H9 (cell line): Measurements from ENCODE around the gene GARRE1. TPM values are rescaled to one million over a fixed set of nuclear protein-coding genes. Genes with fewer than 3 reads are reported as not detected.

Source experiments
- DNase-seq: peaks from one replicate; pipeline ENCODE4 v3.0.0-alpha.2; 2017
- H2AFZ ChIP-seq: one replicate; pipeline ENCODE4 v1.6.1; 2013; ENCODE audit warnings: mild to moderate bottlenecking, low read length, control low read depth, moderate library complexity
- H2AK5ac ChIP-seq: 2 replicates; pipeline ENCODE4 v1.6.1; 2013; ENCODE audit warnings: low read length, control low read depth, mixed read lengths; ENCODE audit not compliant: insufficient read length
- H2BK120ac ChIP-seq: one replicate; pipeline ENCODE4 v1.6.1; 2013; ENCODE audit warnings: low read depth, mild to moderate bottlenecking, low read length, control low read depth, inconsistent platforms; ENCODE audit not compliant: poor library complexity, severe bottlenecking
- H2BK12ac ChIP-seq: 2 replicates; pipeline ENCODE4 v1.6.1; 2013; ENCODE audit warnings: low read length, control low read depth, mixed read lengths, low read depth; ENCODE audit not compliant: insufficient read length
- H2BK15ac ChIP-seq: 2 replicates; pipeline ENCODE4 v1.6.1; 2013; ENCODE audit warnings: low read depth, low read length, control low read depth
- H2BK20ac ChIP-seq: one replicate; pipeline ENCODE4 v1.6.1; 2013; ENCODE audit warnings: low read depth, mild to moderate bottlenecking, low read length, control low read depth, inconsistent platforms; ENCODE audit not compliant: poor library complexity, severe bottlenecking
- H2BK5ac ChIP-seq: 2 replicates; pipeline ENCODE4 v1.6.1; 2013; ENCODE audit warnings: low read length, control low read depth, mixed read lengths; ENCODE audit not compliant: insufficient read length
- H3K14ac ChIP-seq: 2 replicates; pipeline ENCODE4 v1.6.1; 2013; ENCODE audit warnings: low read length, control low read depth; ENCODE audit not compliant: insufficient read depth
- H3K18ac ChIP-seq: 2 replicates; pipeline ENCODE4 v1.6.1; 2013; ENCODE audit warnings: low read depth, mild to moderate bottlenecking, mixed read lengths, low read length, control low read depth; ENCODE audit not compliant: insufficient read length
- H3K23ac ChIP-seq: 2 replicates; pipeline ENCODE4 v1.6.1; 2013; ENCODE audit warnings: low read length, control low read depth, mixed read lengths, low read depth; ENCODE audit not compliant: insufficient read length
- H3K23me2 ChIP-seq: 2 replicates; pipeline ENCODE4 v1.6.1; 2013; ENCODE audit warnings: low read depth, mild to moderate bottlenecking, mixed read lengths, low read length, control low read depth; ENCODE audit not compliant: insufficient read length, poor library complexity, severe bottlenecking
- H3K27ac ChIP-seq: 2 replicates; pipeline ENCODE4 v1.5.1; 2013; ENCODE audit warnings: low read length, control low read depth, mixed read lengths, low read depth; ENCODE audit not compliant: insufficient read length
- H3K27me3 ChIP-seq: 2 replicates; pipeline ENCODE4 v1.6.1; 2013; ENCODE audit warnings: low read length, control low read depth, inconsistent platforms; ENCODE audit not compliant: insufficient read depth
- H3K4ac ChIP-seq: 2 replicates; pipeline ENCODE4 v1.6.1; 2013; ENCODE audit warnings: low read depth, mild to moderate bottlenecking, control low read depth, inconsistent platforms, low read length, moderate library complexity
- H3K4me1 ChIP-seq: 2 replicates; pipeline ENCODE4 v1.6.1; 2013; ENCODE audit warnings: low read length, control low read depth, inconsistent platforms; ENCODE audit not compliant: insufficient read depth
- H3K4me2 ChIP-seq: 2 replicates; pipeline ENCODE4 v1.6.1; 2013; ENCODE audit warnings: low read length, control low read depth, mixed read lengths; ENCODE audit not compliant: insufficient read length, insufficient read depth
- H3K56ac ChIP-seq: 2 replicates; pipeline ENCODE4 v1.6.1; 2013; ENCODE audit warnings: low read depth, mild to moderate bottlenecking, mixed read lengths, low read length, control low read depth; ENCODE audit not compliant: insufficient read length
- H3K79me1 ChIP-seq: 2 replicates; pipeline ENCODE4 v1.6.1; 2013; ENCODE audit warnings: low read depth, mild to moderate bottlenecking, moderate library complexity, low read length, control low read depth, inconsistent platforms; ENCODE audit not compliant: insufficient read depth, poor library complexity, severe bottlenecking
- H3K79me2 ChIP-seq: 2 replicates; pipeline ENCODE4 v1.6.1; 2013; ENCODE audit warnings: low read length, control low read depth, inconsistent platforms; ENCODE audit not compliant: insufficient read depth
- H3K9ac ChIP-seq: 2 replicates; pipeline ENCODE4 v1.6.1; 2013; ENCODE audit warnings: low read length, control low read depth, mixed read lengths; ENCODE audit not compliant: insufficient read length; ENCODE audit errors: extremely low read depth
- H3K9me3 ChIP-seq: one replicate; pipeline ENCODE4 v1.6.1; 2013; ENCODE audit warnings: low read depth, low read length, inconsistent platforms; ENCODE audit not compliant: control insufficient read depth
- H3T11ph ChIP-seq: one replicate; pipeline ENCODE4 v1.6.1; 2013; ENCODE audit warnings: mild to moderate bottlenecking, low read length, control low read depth, inconsistent platforms
- H4K20me1 ChIP-seq: one replicate; pipeline ENCODE4 v1.6.1; 2013; ENCODE audit not compliant: control insufficient read depth, insufficient read length, insufficient read depth
- H4K5ac ChIP-seq: 2 replicates; pipeline ENCODE4 v1.6.1; 2013; ENCODE audit warnings: low read depth, mild to moderate bottlenecking, mixed read lengths, low read length, control low read depth; ENCODE audit not compliant: insufficient read length
- H4K8ac ChIP-seq: replicated peaks from 2 replicates; pipeline ENCODE4 v1.6.1; 2013; ENCODE audit warnings: low read length, control low read depth, mixed read lengths, low read depth; ENCODE audit not compliant: insufficient read length
- H4K91ac ChIP-seq: 2 replicates; pipeline ENCODE4 v1.6.1; 2013; ENCODE audit warnings: low read depth, mild to moderate bottlenecking, moderate library complexity, mixed read lengths, low read length, control low read depth; ENCODE audit not compliant: insufficient read length
- H3K27ac Mint-ChIP-seq, 3 experiments: 2 replicates in 2 of 3; 3 replicates in 1 of 3; pipeline ENCODE4 v1.8.0; 2020 to 2021; ENCODE audit warnings: mixed read lengths in 3 of 3, mild to moderate bottlenecking in 1 of 3, moderate library complexity in 1 of 3
- H3K27me3 Mint-ChIP-seq: 2 replicates; pipeline ENCODE4 v1.8.0; 2021; ENCODE audit warnings: low read depth, mild to moderate bottlenecking, moderate library complexity, mixed read lengths
- H3K36me3 Mint-ChIP-seq, 3 experiments: 2 replicates in 2 of 3; 3 replicates in 1 of 3; pipeline ENCODE4 v1.8.0; 2020 to 2021; ENCODE audit warnings: low read depth in 3 of 3, mixed read lengths in 3 of 3; ENCODE audit not compliant: insufficient read depth in 1 of 3
- H3K4me1 Mint-ChIP-seq, 2 experiments: 2 replicates each; pipeline ENCODE4 v1.8.0; 2020; ENCODE audit warnings: mixed read lengths in 2 of 2
- H3K4me3 Mint-ChIP-seq, 2 experiments: 2 replicates in 1 of 2; 3 replicates in 1 of 2; pipeline ENCODE4 v1.8.0; 2020 to 2021; ENCODE audit warnings: mild to moderate bottlenecking in 2 of 2, mixed read lengths in 2 of 2, moderate library complexity in 1 of 2
- H3K9me3 Mint-ChIP-seq, 2 experiments: 2 replicates in 1 of 2; 3 replicates in 1 of 2; pipeline ENCODE4 v1.8.0; 2020; ENCODE audit warnings: mild to moderate bottlenecking in 2 of 2, mixed read lengths in 2 of 2, moderate library complexity in 1 of 2
- WGBS: extraction: QIAGEN DNeasy Blood & Tissue Kit; methylation state at CpG from one replicate; pipeline ENCODE4 v1.1.7; 2013; ENCODE audit warnings: missing lambda C conversion rate, low lambda C conversion rate, mixed read lengths; ENCODE audit not compliant: insufficient read length; ENCODE audit errors: extremely low coverage; 5-methylcytosine and 5-hydroxymethylcytosine counted together
- total RNA-seq: library from RNA; stranded (reverse); gene quantifications from 2 replicates; pipeline ENCODE4 v1.2.1, GENCODE V29; 2021
- TF ChIP-seq, protein P1 (sequence below): fragments of 200-600 bp; sonication (generic); conservative IDR thresholded peaks from 3 replicates; pipeline ENCODE4 v1.8.0; 2021; ENCODE audit warnings: antibody characterized with exemption, mild to moderate bottlenecking

Gene GARRE1
- total RNA-seq, 1 experiment from 2014 or later, result 24.1 TPM

GRCh38 chr19:34209726-34210125 is 44.6 kb upstream of the GARRE1 start:
- TF ChIP-seq, protein P1, sequence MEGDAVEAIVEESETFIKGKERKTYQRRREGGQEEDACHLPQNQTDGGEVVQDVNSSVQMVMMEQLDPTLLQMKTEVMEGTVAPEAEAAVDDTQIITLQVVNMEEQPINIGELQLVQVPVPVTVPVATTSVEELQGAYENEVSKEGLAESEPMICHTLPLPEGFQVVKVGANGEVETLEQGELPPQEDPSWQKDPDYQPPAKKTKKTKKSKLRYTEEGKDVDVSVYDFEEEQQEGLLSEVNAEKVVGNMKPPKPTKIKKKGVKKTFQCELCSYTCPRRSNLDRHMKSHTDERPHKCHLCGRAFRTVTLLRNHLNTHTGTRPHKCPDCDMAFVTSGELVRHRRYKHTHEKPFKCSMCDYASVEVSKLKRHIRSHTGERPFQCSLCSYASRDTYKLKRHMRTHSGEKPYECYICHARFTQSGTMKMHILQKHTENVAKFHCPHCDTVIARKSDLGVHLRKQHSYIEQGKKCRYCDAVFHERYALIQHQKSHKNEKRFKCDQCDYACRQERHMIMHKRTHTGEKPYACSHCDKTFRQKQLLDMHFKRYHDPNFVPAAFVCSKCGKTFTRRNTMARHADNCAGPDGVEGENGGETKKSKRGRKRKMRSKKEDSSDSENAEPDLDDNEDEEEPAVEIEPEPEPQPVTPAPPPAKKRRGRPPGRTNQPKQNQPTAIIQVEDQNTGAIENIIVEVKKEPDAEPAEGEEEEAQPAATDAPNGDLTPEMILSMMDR, result no peak
- Histone ChIP-seq H2BK12ac (no peak overlapping the region), H3K56ac (no peak overlapping the region), H3K9ac (no peak overlapping the region), H3K23me2 (no peaks in the 10 kb centered on the region), H3K4ac (no peak overlapping the region), H3K27ac (no peak overlapping the region), H4K8ac (no peak overlapping the region), H4K20me1 (no peaks in the 10 kb centered on the region), H3K79me2 (0 out of 2 replicates have a peak, but pooled peaks cover 2% of the 10 kb centered on the region), H2BK15ac (no peak overlapping the region), H2BK120ac (no peak overlapping the region), H3K9me3 (no peaks in the 10 kb centered on the region), H3K18ac (no peak overlapping the region), H2AK5ac (no peak overlapping the region), H4K91ac (no peak overlapping the region), H3K23ac (no peak overlapping the region), H2BK20ac (no peak overlapping the region), H3K27me3 (no peaks in the 10 kb centered on the region; the same call in 1 of the 2 replicates), H3K4me1 (no peaks in the 10 kb centered on the region), H3K14ac (no peak overlapping the region), H3K4me2 (no peak overlapping the region), H2AFZ (no peak overlapping the region), H4K5ac (no peak overlapping the region), H2BK5ac (no peak overlapping the region), H3T11ph (no peak overlapping the region), H3K79me1 (no peaks in the 10 kb centered on the region)
- H3K4me1 Mint-ChIP-seq, result no peaks in the 10 kb centered on the region
- no peak for DNase-seq
- no peak overlapping the region; a peak in 2 of 7 replicates for H3K27ac Mint-ChIP-seq
- no peak overlapping the region for H3K4me3 Mint-ChIP-seq
- no CpG with 5 or more reads among the region's 4 CpGs for WGBS
- H3K9me3 Mint-ChIP-seq, result no peaks in the 10 kb centered on the region
- H3K27me3 Mint-ChIP-seq, result no peaks in the 10 kb centered on the region
- H3K36me3 Mint-ChIP-seq, result peaks cover 9 to 61% (median 60%) of the 10 kb centered on the region in 3 experiments; a peak in 6 of 7 replicates
